Suprapubic skin (tissue), 4 donors: ENCODE results near the gene SERTAD1.

Experiments used
- CTCF ChIP-seq, 2 donors: fragments of 200-600 bp in 1 of 2; fragments of 450-650 bp in 1 of 2; sonication (generic) in 1 of 2; IDR thresholded peaks; one replicate each; pipeline ENCODE4 v1.5.1; 2016 to 2019; ENCODE audit warnings: antibody characterized with exemption in 2 of 2, mild to moderate bottlenecking in 1 of 2, moderate library complexity in 1 of 2
- POLR2A ChIP-seq, 2 donors: fragments of 450-650 bp; IDR thresholded peaks; one replicate each; pipeline ENCODE4 v1.6.1; 2017; ENCODE audit warnings: antibody characterized with exemption in 2 of 2, mild to moderate bottlenecking in 2 of 2, moderate library complexity in 2 of 2
- POLR2AphosphoS5 ChIP-seq, 3 donors: sonication (generic); formaldehyde crosslinking; IDR thresholded peaks; one replicate each; pipeline ENCODE4 v1.6.1; 2017; ENCODE audit warnings: antibody characterized with exemption in 3 of 3

GRCh38 chr19:40381321-40381720 lies 44.5 kb downstream of the SERTAD1 start:
- TF ChIP-seq CTCF (IDR thresholded peaks at IDR 0.05) (no peak), POLR2A (IDR thresholded peaks at IDR 0.05) (no peak), POLR2AphosphoS5 (IDR thresholded peaks at IDR 0.05) (no peak)
